Upper lobe of left lung (tissue), 4 donors: ENCODE measurements around the gene OSGIN1.

Source experiments
- CTCF ChIP-seq, 6 experiments: fragments of 450-650 bp in 4 of 6; fragments of 200-600 bp in 2 of 6; sonication (generic) in 2 of 6; IDR thresholded peaks; one replicate each; pipeline ENCODE4 v1.5.1; 2016 to 2019; ENCODE audit warnings: antibody characterized with exemption in 6 of 6
- POLR2A ChIP-seq, 4 donors: fragments of 450-650 bp; IDR thresholded peaks; one replicate each; pipeline ENCODE4 v1.5.1; 2016 to 2017; ENCODE audit warnings: antibody characterized with exemption in 4 of 4, mild to moderate bottlenecking in 2 of 4

DNA sequence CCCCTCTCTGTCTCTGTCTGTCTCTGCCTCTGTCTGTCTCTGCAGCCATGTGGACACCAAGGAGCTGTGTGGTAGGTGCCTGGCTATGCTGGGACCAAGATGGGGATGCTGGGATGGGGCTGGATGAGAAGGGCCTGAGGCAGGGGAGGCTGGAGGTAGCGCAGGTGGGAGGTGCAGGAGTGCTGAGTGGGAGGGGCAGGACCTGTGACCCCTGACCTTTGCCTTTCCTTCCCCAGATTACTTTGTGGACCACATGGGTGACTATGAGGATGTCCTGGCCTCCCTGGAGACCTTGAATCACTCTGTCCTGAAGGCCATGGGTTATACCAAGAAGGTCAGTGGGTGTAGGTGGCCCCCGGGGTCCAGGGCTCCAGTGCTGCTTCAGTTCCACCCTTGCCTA lies 27.8 kb downstream of the OSGIN1 start:
- TF ChIP-seq CTCF (IDR thresholded peaks at IDR 0.05) (no peak), POLR2A (IDR thresholded peaks at IDR 0.05) (no peak)
